Activated naive CD8-positive, alpha-beta T cell treated with anti-CD3 and anti-CD28 coated beads, Interleukin-2, amount 50 U/mL, for 24 hours (primary cell): ENCODE data around the gene SNTA1.

Experiments
- ATAC-seq: fragments of 150-1000 bp; cut with Tn5 transposase; one replicate; pipeline ENCODE4 v1.10.0; 2021
- DNase-seq: peaks from one replicate; pipeline ENCODE4 v3.0.0; 2021
- H3K27ac Mint-ChIP-seq: one replicate; pipeline ENCODE4 v1.8.0; 2021; ENCODE audit warnings: mild to moderate bottlenecking, mixed read lengths
- H3K27me3 Mint-ChIP-seq: one replicate; pipeline ENCODE4 v1.8.0; 2021; ENCODE audit warnings: mixed read lengths
- H3K36me3 Mint-ChIP-seq: one replicate; pipeline ENCODE4 v1.8.0; 2021; ENCODE audit warnings: low read depth, mixed read lengths
- H3K4me1 Mint-ChIP-seq: one replicate; pipeline ENCODE4 v1.8.0; 2021; ENCODE audit warnings: mixed read lengths
- H3K4me3 Mint-ChIP-seq: one replicate; pipeline ENCODE4 v1.8.0; 2021; ENCODE audit warnings: mild to moderate bottlenecking, moderate library complexity, mixed read lengths
- H3K9me3 Mint-ChIP-seq: one replicate; pipeline ENCODE4 v1.8.0; 2021; ENCODE audit warnings: mixed read lengths

The SNTA1 gene

GRCh38 chr20:33362898-33363297 lies 80.7 kb downstream of the SNTA1 start:
- ATAC-seq = no peak
- Mint-ChIP-seq H3K4me3 (no peak overlapping the region), H3K36me3 (peaks cover 44% of the 10 kb centered on the region), H3K27ac (no peak overlapping the region), H3K9me3 (no peaks in the 10 kb centered on the region), H3K27me3 (no peaks in the 10 kb centered on the region), H3K4me1 (no peaks in the 10 kb centered on the region)
- no peak for DNase-seq

- no peak for DNase-seq
- no peaks in the 10 kb centered on the region for H3K4me1 Mint-ChIP-seq
- H3K9me3 Mint-ChIP-seq = no peaks in the 10 kb centered on the region
- no peak overlapping the region for H3K27ac Mint-ChIP-seq
- no peaks in the 10 kb centered on the region for H3K27me3 Mint-ChIP-seq
- ATAC-seq = no peak
- H3K36me3 Mint-ChIP-seq = peaks cover 41% of the 10 kb centered on the region
- H3K4me3 Mint-ChIP-seq = no peak overlapping the region
Measured at GRCh38 chr20:33359399-33360261, 83.9 kb downstream of the SNTA1 start.
